Measurements from ENCODE around the gene UNC119B.

The UNC119B gene

GRCh38 chr12:120760349-120761254 lies 50.3 kb downstream of the UNC119B start:
- no peak for DNase-seq (ENCODE audit: low read depth)
- H3K4me3 ChIP-seq (ENCODE audit: control insufficient read depth, low read depth, low read length): no peak overlapping the region
- no peak for TF ChIP-seq CTCF (IDR thresholded peaks at IDR 0.05; ENCODE audit: control insufficient read depth, insufficient read depth, low read depth, low read length, missing control alignments)

GRCh38 chr12:120761519-120761934 lies 51.3 kb downstream of the UNC119B start:
- DNase-seq (ENCODE audit: low read depth): no peak
- H3K4me3 ChIP-seq (ENCODE audit: control insufficient read depth, low read depth, low read length): no peak overlapping the region
- no peak for TF ChIP-seq CTCF (IDR thresholded peaks at IDR 0.05; ENCODE audit: control insufficient read depth, insufficient read depth, low read depth, low read length, missing control alignments)

GRCh38 chr12:120762086-120762485 lies 51.8 kb downstream of the UNC119B start:
- no peak for TF ChIP-seq CTCF (IDR thresholded peaks at IDR 0.05; ENCODE audit: control insufficient read depth, insufficient read depth, low read depth, low read length, missing control alignments)
- no peak overlapping the region for H3K4me3 ChIP-seq (ENCODE audit: control insufficient read depth, low read depth, low read length)
- DNase-seq (ENCODE audit: low read depth): no peak

GRCh38 chr12:120763250-120763649 lies 53.0 kb downstream of the UNC119B start:
- no peak for TF ChIP-seq CTCF (IDR thresholded peaks at IDR 0.05; ENCODE audit: control insufficient read depth, insufficient read depth, low read depth, low read length, missing control alignments)
- H3K4me3 ChIP-seq (ENCODE audit: control insufficient read depth, low read depth, low read length): no peak overlapping the region

GRCh38 chr12:120764816-120765215 lies 54.6 kb downstream of the UNC119B start:
- no peak overlapping the region for H3K4me3 ChIP-seq (ENCODE audit: control insufficient read depth, low read depth, low read length)
- no peak for DNase-seq (ENCODE audit: low read depth)

More at GRCh38 chr12:120763250-120763649, 53.0 kb downstream of the UNC119B start:
- no peak for DNase-seq (ENCODE audit: low read depth)

GRCh38 chr12:120766566-120766965 lies 56.3 kb downstream of the UNC119B start:
- no peak overlapping the region for H3K4me3 ChIP-seq (ENCODE audit: control insufficient read depth, low read depth, low read length)
- TF ChIP-seq CTCF (IDR thresholded peaks at IDR 0.05; ENCODE audit: control insufficient read depth, insufficient read depth, low read depth, low read length, missing control alignments): no peak
- DNase-seq (ENCODE audit: low read depth): no peak

More at GRCh38 chr12:120764816-120765215, 54.6 kb downstream of the UNC119B start:
- no peak for TF ChIP-seq CTCF (IDR thresholded peaks at IDR 0.05; ENCODE audit: control insufficient read depth, insufficient read depth, low read depth, low read length, missing control alignments)

Measured in AG09309 (cell line).